GM13976 (cell line): ENCODE measurements around the gene BIVM.

Experiments used
- DNase-seq: peaks from one replicate; pipeline ENCODE4 v3.0.0; 2012; ENCODE audit warnings: low spot score
- in situ Hi-C: fragments of 300-500 bp; cut with MboI; formaldehyde crosslinking; loops from one replicate; pipeline ENCODE4 v1.12.0; 2022; ENCODE audit warnings: low sequenced_read_pairs, mixed read lengths, inconsistent platforms; ENCODE audit not compliant: unreplicated experiment
- TF ChIP-seq, protein P1 (sequence below): IDR thresholded peaks from 2 replicates; pipeline ENCODE4 v1.5.1; 2012; ENCODE audit warnings: borderline replicate concordance, mild to moderate bottlenecking; ENCODE audit not compliant: insufficient read depth; ENCODE audit errors: extremely low read depth, missing control alignments, control extremely low read depth

BIVM gene

DNA sequence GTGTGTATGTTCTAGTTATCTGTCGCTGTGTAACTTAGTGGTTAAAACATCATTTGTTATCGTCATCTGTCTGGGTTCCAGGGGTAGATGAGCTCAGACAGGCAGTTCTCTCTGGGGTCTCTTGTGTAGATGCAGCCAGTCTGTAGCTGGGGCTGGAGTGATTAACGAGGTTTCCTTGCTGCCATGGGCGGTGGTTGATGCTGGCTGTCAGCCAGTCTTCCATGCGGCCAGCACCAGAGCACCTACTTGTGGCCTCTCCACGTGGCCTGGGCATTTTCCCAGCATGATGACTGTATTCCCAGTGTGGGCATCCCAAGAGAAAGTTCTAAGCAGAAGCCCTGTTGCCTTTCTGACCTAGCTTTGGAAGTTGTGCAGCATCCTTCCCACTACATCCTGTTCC lies 57.6 kb downstream of the BIVM start:
- in situ Hi-C loops: no loop called here
- DNase-seq: no peak
- TF ChIP-seq, protein P1, sequence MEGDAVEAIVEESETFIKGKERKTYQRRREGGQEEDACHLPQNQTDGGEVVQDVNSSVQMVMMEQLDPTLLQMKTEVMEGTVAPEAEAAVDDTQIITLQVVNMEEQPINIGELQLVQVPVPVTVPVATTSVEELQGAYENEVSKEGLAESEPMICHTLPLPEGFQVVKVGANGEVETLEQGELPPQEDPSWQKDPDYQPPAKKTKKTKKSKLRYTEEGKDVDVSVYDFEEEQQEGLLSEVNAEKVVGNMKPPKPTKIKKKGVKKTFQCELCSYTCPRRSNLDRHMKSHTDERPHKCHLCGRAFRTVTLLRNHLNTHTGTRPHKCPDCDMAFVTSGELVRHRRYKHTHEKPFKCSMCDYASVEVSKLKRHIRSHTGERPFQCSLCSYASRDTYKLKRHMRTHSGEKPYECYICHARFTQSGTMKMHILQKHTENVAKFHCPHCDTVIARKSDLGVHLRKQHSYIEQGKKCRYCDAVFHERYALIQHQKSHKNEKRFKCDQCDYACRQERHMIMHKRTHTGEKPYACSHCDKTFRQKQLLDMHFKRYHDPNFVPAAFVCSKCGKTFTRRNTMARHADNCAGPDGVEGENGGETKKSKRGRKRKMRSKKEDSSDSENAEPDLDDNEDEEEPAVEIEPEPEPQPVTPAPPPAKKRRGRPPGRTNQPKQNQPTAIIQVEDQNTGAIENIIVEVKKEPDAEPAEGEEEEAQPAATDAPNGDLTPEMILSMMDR: no peak

DNA sequence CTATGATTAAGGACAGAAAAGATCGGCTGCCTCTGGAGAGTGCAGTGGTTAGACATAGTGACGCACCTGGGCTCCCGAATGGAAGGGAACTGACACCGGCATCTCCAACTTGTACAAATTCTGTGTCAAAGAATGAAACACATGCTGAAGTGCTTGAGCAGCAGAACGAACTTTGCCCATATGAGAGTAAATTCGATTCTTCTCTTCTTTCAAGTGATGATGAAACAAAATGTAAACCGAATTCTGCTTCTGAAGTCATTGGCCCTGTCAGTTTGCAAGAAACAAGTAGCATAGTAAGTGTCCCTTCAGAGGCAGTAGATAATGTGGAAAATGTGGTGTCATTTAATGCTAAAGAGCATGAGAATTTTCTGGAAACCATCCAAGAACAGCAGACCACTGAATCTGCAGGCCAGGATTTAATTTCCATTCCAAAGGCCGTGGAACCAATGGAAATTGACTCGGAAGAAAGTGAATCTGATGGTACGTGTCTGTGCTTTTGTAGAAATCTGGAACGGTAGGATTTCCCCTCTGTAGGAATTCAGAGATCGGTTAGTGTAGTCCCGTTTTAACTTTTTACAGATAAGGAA lies 63.8 kb downstream of the BIVM start:
- TF ChIP-seq, protein P1: no peak
- DNase-seq: no peak
- in situ Hi-C loops: no loop called here

DNA sequence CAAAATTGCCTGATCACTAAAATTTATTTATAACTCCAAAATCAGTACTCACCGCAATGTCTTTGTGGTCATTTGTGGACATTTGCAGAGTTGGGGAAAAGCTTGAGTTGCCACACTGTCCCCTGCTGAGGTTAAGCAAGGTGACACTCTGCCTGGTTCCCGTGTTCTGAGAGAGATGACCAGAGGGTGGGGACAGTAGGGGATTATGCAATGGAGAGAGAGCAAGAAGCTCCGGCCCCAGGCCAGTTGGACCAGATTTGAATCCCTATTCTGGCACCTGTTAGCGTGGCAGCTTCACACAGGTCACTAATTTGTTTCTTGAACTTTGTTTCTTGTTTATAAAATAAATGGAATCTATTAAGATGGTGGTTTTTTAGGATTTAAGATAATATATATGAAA lies 64.7 kb downstream of the BIVM start:
- DNase-seq: no peak
- TF ChIP-seq, protein P1: no peak
- in situ Hi-C loops: no loop called here

DNA sequence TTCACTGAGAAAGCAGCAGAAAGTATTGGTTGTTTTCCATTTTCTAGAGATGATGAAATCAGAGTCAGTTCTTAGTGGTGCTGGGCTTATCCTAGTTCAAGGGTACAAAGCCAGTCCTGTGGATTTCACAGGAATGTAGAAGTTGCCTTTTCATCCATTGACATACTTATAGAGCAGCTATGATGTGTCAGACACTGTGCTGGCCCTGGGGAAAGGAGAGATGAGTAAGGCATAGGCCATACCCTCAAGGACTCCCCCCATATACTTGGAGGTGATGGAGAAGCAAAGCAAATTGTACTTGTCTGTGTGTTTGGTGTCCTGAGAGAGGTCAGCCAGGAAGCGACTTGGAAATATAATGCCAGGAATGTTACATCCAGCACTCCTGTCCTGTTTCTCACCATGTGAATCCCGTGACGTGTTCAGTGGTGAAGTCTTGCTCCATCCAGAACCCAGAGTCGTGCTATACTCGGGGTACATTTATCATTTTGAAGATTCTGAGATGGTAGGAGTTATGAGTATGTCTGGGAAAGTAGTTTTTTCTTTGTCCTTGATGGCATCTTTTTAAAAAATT lies 69.5 kb downstream of the BIVM start:
- DNase-seq: no peak
- in situ Hi-C loops: no loop called here
- TF ChIP-seq, protein P1: no peak

DNA sequence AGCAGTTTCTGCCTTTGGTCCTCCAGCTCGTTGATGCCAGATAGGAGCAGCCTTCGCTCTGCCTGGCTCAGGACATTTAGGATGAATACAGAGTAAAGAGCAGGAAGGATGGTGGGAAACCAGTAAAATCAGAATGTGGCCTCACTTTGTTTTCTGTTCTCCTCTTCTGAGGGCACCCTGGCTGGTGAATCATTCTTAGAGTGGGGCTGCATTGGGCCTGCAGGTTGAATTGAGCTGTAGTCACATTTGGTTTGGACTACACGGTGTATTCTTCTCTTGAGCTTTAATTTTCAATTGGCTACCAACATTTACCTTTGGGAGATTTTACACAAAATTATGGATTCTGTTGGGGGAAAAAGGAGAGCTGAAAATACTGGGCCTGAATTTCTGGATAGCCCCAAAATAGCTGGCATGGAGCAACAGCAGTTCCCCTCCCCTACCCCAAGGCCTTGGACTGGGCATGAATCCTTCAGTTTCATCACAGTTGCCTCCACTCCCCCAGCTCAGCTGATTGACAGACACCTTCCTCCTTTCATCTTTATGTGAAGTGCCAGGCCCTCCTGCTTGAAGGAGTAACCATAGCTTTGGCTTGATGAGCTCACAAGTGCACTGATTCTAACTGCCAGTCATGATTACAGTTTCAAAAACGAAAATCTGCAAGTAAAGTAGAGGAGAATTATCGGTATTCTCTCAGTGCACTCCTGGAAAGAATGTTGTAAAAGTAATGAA lies 71.2 kb downstream of the BIVM start:
- TF ChIP-seq, protein P1: no peak

DNA sequence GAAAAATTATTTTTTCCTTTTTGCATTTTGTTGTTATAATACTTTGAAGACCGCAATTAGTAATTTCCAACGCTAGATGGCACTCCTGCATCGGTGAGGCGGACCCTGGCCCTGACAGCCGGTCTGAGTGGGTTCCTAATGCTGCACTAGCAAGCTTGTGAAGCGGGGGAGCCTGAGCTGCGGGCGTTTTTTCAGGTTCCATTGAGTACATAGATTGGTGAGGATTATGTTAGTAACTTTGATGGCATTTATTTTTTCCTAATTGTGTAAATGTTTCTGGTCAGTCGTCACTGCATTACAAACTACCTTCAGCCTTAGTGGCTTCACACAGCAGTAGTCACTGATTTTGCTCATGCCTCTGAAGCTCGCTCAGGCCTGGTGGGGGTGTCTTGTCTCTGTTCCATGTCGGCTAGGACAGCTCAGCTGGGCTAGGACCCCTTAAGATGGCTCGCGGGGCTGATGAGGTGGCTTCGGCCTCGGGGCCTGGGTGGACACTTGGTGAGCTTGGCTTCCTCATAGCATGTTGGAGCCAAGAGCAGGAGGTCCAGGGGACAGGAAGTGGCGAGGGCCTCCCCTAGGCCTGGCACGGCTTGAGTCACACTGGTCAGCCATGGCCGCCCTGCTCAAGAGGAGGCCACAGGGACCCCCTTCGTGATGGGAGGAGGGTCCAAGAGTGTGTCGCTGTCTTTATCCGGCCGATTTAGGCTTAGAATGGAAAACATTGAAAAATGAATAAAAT lies 71.9 kb downstream of the BIVM start:
- TF ChIP-seq, protein P1: peak; percentile 62
- in situ Hi-C loops: no loop called here

More for the DNA sequence above, 71.2 kb downstream of the BIVM start:
- in situ Hi-C loops: no loop called here
- no peak for DNase-seq

More for the DNA sequence above, 71.9 kb downstream of the BIVM start:
- peak; percentile 70 for DNase-seq
